ENCODE data around the gene ZFY. TPM values are rescaled to one million over a fixed set of nuclear protein-coding genes. Genes with fewer than 3 reads are reported as not detected.

The ZFY gene
- not detected for total RNA-seq
- long read RNA-seq = 0 reads

- intact Hi-C loops (cut with DNase I) = no loop called here
- DNase-seq (ENCODE audit: low spot score) = no peak
Measured at GRCh38 chrY:2934861-2935715, at the start of gene ZFY. Gene ZFY (plus strand): TSS chrY:2935381. CDS start chrY:2953937, 18,556 bp downstream.

DNA sequence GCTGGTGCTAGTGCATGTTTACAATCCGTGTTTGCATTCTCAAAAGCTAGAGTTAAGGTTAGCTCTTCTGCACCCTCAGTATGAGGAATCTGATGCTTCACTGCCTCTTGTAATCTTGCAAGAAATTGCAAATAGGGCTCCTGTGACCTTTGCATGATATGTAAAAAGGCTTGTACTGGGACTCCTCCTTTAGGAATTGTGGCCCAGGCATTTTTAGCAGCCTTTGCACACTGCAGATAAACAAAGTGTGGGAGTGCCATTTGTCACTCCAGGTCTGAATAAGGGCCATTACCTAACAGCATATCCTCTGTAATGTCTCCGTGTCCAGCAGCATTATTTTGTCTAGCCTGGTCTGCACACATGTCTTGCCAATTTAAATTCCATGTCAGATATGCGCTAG, 49.3 kb upstream of the ZFY start:
- no peak for DNase-seq (ENCODE audit: low spot score)
- intact Hi-C loops (cut with DNase I) = no loop called here

GRCh38 chrY:2887386-2887785, 47.8 kb upstream of the ZFY start:
- DNase-seq (ENCODE audit: low spot score) = no peak
- intact Hi-C loops (cut with DNase I) = no loop called here

- DNase-seq (ENCODE audit: low spot score) = no peak
Measured at GRCh38 chrY:2887955-2888354, 47.2 kb upstream of the ZFY start.

GRCh38 chrY:2893471-2893870, 41.7 kb upstream of the ZFY start:
- no peak for DNase-seq (ENCODE audit: low spot score)
- intact Hi-C loops (cut with DNase I) = no loop called here

More at GRCh38 chrY:2887955-2888354, 47.2 kb upstream of the ZFY start:
- intact Hi-C loops (cut with DNase I) = no loop called here

GRCh38 chrY:2896050-2896449, 39.1 kb upstream of the ZFY start:
- intact Hi-C loops (cut with DNase I) = no loop called here
- DNase-seq (ENCODE audit: low spot score) = no peak

DNA sequence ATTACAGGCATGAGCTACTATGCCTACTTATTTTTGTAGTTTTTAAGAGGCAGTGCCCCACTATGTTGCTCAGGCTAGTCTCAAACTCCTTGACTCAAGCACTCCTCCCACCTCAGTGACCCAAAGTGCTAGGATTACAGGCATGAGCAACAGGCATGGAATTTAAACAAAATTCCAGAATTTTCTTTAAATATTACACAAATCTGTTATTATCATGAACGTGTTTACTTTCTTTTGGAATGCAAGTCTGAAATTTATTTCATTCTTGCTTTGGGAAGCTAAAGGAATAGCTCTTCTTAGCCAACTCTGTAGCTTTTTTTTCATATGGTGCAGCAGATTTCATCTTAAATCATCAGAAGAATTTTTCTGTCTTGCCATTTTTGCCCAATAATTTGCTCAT, 27.8 kb upstream of the ZFY start:
- no peak for DNase-seq (ENCODE audit: low spot score)
- intact Hi-C loops (cut with DNase I) = no loop called here

DNA sequence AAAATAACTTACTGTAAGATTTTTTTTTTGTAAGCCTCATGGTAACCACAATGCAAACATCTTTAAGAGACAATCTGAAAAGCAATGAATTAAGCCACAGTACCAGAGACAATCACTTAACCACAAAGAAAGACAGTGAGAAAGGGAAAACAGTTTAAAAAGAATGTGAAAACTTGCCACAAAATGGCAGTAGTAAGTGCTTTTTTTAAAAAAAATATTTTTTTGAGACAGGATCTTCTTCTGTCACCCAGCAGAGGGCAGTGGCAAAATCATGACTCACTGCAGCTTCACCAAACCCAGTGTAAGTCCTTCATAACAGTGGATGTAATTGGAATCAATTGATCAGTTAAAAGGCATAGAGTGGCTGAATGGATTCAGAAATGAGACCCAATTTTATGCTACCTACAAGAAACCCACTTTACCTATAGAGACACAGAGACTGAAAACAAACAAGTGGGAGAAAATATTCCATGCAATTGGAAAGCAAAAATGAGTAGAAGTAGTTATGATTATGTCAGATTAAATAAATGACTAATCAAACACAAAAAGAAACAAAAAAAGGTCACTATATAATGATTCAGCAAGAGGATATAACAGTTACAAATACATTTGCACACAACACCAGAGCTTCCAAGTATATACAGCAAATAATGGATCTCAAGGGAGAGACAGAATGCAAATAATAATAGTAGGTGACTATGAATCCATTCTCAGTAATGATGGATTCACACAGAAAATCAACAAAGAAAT, 21.9 kb upstream of the ZFY start:
- intact Hi-C loops (cut with DNase I) = no loop called here

DNA sequence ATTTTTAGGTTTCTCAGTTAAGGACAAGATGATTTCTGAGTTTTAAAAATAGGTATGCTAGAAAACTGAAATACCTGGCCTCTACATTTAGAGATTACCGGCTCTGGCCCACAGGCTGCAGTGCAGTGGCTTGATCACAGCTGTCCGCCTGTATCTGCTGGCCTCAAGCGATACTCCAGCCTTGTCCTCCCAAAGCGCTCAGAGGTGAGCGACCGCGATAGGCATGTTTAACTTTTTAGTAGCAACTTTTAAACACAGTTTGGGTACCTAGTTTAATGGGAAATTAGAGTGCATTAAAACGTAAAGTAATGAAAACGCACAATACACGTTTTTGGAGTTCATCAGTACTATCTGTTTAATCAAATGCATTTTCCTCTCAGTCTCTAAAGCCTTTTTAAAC, 1.1 kb upstream of the ZFY start:
- DNase-seq (ENCODE audit: low spot score) = no peak
- intact Hi-C loops (cut with DNase I) = no loop called here

More for the DNA sequence above, 21.9 kb upstream of the ZFY start:
- no peak for DNase-seq (ENCODE audit: low spot score)

- DNase-seq (ENCODE audit: low spot score) = no peak
- intact Hi-C loops (cut with DNase I) = no loop called here
Measured at GRCh38 chrY:2935716-2936435, 695 bp downstream of the ZFY start.

GRCh38 chrY:2936436-2936750, 1.2 kb downstream of the ZFY start:
- DNase-seq (ENCODE audit: low spot score) = no peak
- intact Hi-C loops (cut with DNase I) = no loop called here

GRCh38 chrY:2937149-2937548, 2.0 kb downstream of the ZFY start:
- no peak for DNase-seq (ENCODE audit: low spot score)
- intact Hi-C loops (cut with DNase I) = no loop called here

- DNase-seq (ENCODE audit: low spot score) = no peak
- intact Hi-C loops (cut with DNase I) = no loop called here
Measured at GRCh38 chrY:2949590-2950252, 14.5 kb downstream of the ZFY start.

DNA sequence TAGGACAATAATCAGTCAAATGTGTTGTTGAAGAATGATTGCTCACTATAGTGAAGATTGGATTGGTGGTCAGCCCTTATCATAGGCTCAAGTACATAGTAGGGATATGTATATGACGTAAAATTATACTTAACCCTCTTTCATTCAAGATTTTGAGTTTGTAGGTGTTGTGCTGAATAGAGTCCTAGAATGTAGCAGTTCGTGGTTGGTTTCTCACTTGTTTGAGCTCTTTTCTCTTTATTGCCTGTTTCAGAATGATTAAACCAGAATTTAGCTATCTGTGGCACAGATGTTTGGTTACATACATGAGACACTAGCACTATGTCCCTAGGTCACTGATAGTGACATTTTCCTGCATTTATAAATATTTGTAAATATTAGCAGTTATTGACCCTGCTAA, 15.5 kb downstream of the ZFY start:
- intact Hi-C loops (cut with DNase I) = no loop called here
- no peak for DNase-seq (ENCODE audit: low spot score)

DNA sequence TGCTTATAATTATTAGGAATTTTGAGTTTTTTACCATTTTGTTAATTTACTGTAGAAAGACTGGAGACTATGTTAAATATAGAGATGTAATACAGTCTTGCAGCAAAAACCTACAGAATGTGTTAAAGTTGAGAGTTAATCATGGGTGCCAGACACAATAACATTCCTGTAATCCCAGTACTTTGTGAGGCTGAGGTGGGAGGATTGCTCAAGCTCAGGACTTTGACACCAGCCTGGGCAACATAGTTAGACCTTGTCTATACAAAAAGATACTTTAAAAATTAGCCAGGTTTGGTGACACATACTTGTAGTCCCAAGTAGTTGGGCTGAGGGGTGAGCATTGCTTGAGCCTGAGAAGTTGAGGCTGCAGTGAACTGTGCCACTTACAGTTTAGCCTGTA, 17.7 kb downstream of the ZFY start:
- no peak for DNase-seq (ENCODE audit: low spot score)
- intact Hi-C loops (cut with DNase I) = no loop called here

- intact Hi-C loops (cut with DNase I) = no loop called here
- no peak for DNase-seq (ENCODE audit: low spot score)
Measured at GRCh38 chrY:2954735-2955134, 19.6 kb downstream of the ZFY start.

GRCh38 chrY:2955561-2955960, 20.4 kb downstream of the ZFY start:
- intact Hi-C loops (cut with DNase I) = no loop called here
- no peak for DNase-seq (ENCODE audit: low spot score)

DNA sequence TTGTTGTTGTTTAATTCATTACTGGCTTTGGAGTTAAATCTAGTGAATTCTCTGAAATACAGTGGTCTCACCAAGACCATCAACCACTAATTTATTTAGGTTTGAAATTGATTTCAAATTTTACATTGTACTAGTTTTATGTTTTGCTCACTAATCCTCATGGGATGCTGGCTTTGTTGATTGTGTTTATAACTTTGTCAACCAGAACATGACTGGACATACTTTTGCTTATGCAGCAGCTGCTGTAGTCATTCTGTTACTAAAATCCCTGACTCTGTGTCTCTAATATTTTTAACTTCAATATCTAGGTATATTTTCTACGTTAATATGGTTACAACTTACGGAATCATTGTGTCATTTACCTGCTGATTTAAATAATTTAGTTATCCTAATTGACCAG, 26.9 kb downstream of the ZFY start:
- intact Hi-C loops (cut with DNase I) = no loop called here
- DNase-seq (ENCODE audit: low spot score) = no peak

DNA sequence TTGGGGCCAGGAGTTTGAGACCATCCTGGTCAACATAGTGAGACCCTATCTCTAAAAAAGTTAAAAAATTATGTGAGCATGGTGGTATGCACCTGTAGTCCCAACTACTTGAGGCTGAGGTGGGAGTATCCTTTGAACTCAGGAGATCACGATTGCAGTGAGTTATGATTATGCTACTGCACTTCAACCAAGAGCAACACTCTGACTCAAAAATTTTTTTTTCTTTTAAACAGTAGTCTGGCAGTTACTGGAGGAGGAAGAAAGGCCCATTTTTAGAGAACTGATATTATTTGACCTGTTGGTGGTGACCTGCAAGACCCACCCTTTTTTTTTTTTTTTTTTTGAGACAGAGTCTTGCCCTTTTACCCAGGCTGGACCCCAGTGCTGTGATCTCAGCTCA, 29.6 kb downstream of the ZFY start:
- DNase-seq (ENCODE audit: low spot score) = no peak
- intact Hi-C loops (cut with DNase I) = no loop called here

DNA sequence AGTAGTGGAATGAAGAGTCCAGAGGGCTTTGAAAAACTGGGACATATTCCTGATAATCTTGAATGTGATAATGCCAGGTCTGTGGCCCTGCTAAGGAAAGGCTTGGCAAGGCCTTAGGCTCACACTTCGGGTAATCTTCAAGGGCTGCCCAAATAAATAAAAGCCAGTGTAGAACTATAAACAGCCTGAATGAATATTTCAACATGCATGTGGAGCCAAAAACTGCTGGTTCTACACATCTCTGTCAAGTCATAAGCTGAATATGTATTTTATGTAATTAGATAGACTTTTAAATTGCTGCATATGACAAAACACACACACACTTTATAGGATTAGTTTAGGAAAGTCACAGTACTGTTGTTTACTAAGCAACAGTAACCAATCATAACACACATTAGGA, 30.4 kb downstream of the ZFY start:
- no peak for DNase-seq (ENCODE audit: low spot score)
- intact Hi-C loops (cut with DNase I) = no loop called here
